ENCODE measurements around the gene TSEN15.

DNA sequence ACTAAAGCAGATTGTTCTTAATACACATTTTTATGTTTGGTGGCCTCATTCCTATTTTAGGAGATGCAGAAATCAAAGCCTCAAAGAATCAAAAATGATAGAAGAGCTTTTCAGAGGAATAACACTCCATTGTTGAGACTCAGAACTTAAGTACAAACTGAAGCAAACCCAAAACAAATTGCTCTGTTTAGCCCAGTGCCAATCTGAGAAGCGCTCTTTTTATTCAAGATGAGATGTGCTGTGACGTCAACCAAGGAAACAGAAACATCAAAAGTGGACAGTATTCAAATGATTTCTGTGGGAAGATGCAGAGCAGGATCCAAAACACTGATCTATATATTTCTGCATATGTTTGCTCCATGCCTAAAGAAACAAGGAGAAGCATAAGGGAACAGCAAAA, 32.0 kb upstream of the TSEN15 start:
- TF ChIP-seq RFX5 (IDR thresholded peaks at IDR 0.05) (no peak), POLR2A (IDR thresholded peaks at IDR 0.05; ENCODE audit: low read length) (no peak), BHLHE40 (IDR thresholded peaks at IDR 0.05; ENCODE audit: low read depth, low read length) (no peak), JUN (IDR thresholded peaks at IDR 0.05) (no peak), NFE2L2 (conservative IDR thresholded peaks at IDR 0.05; ENCODE audit: low read length) (no peak), RNF2 (IDR thresholded peaks at IDR 0.05; ENCODE audit: borderline replicate concordance, low read depth) (no peak)
- TF ChIP-seq, protein P1, sequence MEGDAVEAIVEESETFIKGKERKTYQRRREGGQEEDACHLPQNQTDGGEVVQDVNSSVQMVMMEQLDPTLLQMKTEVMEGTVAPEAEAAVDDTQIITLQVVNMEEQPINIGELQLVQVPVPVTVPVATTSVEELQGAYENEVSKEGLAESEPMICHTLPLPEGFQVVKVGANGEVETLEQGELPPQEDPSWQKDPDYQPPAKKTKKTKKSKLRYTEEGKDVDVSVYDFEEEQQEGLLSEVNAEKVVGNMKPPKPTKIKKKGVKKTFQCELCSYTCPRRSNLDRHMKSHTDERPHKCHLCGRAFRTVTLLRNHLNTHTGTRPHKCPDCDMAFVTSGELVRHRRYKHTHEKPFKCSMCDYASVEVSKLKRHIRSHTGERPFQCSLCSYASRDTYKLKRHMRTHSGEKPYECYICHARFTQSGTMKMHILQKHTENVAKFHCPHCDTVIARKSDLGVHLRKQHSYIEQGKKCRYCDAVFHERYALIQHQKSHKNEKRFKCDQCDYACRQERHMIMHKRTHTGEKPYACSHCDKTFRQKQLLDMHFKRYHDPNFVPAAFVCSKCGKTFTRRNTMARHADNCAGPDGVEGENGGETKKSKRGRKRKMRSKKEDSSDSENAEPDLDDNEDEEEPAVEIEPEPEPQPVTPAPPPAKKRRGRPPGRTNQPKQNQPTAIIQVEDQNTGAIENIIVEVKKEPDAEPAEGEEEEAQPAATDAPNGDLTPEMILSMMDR (IDR thresholded peaks at IDR 0.05): no peak
- TF ChIP-seq, protein P2, sequence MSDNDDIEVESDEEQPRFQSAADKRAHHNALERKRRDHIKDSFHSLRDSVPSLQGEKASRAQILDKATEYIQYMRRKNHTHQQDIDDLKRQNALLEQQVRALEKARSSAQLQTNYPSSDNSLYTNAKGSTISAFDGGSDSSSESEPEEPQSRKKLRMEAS (IDR thresholded peaks at IDR 0.05): no peak
- TF ChIP-seq, protein P3, sequence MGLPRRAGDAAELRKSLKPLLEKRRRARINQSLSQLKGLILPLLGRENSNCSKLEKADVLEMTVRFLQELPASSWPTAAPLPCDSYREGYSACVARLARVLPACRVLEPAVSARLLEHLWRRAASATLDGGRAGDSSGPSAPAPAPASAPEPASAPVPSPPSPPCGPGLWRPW (IDR thresholded peaks at IDR 0.05): no peak
